Esophagus (tissue), 2 donors: ENCODE measurements around the gene MATK. TPM values are rescaled to one million over a fixed set of nuclear protein-coding genes. Genes with fewer than 3 reads are reported as not detected.

Experiments
- polyA plus RNA-seq, 2 donors: library from polyadenylated mRNA; stranded (reverse); fragments of 200-250 nt; gene quantifications; one replicate each; pipeline ENCODE4 v1.2.3, GENCODE V29; 2013
- donor health status: healthy with polysubstance abuse.
- donor health status: Bipolar disorder and iron deficiency.

Gene MATK
- polyA plus RNA-seq, 2 donors: 2.4 to 2.6 TPM

Other genes with a start within 250 kb of the MATK start
- under 1 TPM; 0.08 to 0.41 TPM for gene TEKTIP1, start 247.2 kb downstream of the MATK start, polyA plus RNA-seq
- 10 to 100 TPM; 26.8 to 27.5 TPM for gene MFSD12, start 228.8 kb downstream of the MATK start, polyA plus RNA-seq
- 10 to 100 TPM; 62.1 to 68.4 TPM for gene HMG20B, start 213.4 kb downstream of the MATK start, polyA plus RNA-seq
- gene GIPC3, start 200.9 kb downstream of the MATK start, polyA plus RNA-seq: under 1 TPM; 0.53 to 0.57 TPM
- gene TBXA2R, start 179.5 kb downstream of the MATK start, polyA plus RNA-seq: under 1 TPM; 0.59 to 0.64 TPM
- gene CACTIN, start 159.6 kb downstream of the MATK start, polyA plus RNA-seq: 10 to 100 TPM; 12.4 to 19.3 TPM
- 10 to 100 TPM; 10.4 to 18.1 TPM for gene PIP5K1C, start 85.9 kb downstream of the MATK start, polyA plus RNA-seq
- 100 to 1,000 TPM in 1 of 2 donors, 10 to 100 TPM in 1; 44.5 to 118 TPM for gene TJP3, start 78.0 kb downstream of the MATK start, polyA plus RNA-seq
- 10 to 100 TPM; 12.1 to 16.3 TPM for gene APBA3, start 24.7 kb downstream of the MATK start, polyA plus RNA-seq
- gene MRPL54, start 23.7 kb downstream of the MATK start, polyA plus RNA-seq: 10 to 100 TPM; 80.0 to 83.8 TPM
- not detected for gene RAX2, start 14.2 kb downstream of the MATK start, polyA plus RNA-seq
- under 1 TPM in 1 of 2 donors, not detected in 1; 0.02 TPM for gene ZFR2, start 82.7 kb upstream of the MATK start, polyA plus RNA-seq
- gene ATCAY, start 94.3 kb upstream of the MATK start, polyA plus RNA-seq: not detected
- gene NMRK2, start 146.7 kb upstream of the MATK start, polyA plus RNA-seq: under 1 TPM; 0.20 to 0.31 TPM
- gene DAPK3, start 184.7 kb upstream of the MATK start, polyA plus RNA-seq: 10 to 100 TPM; 35.3 to 42.4 TPM
- gene EEF2, start 199.1 kb upstream of the MATK start, polyA plus RNA-seq: 100 to 1,000 TPM; 494 to 820 TPM
- gene PIAS4, start 221.4 kb upstream of the MATK start, polyA plus RNA-seq: 10 to 100 TPM in 1 of 2 donors, 1 to 10 TPM in 1; 9.6 to 10.9 TPM